Measurements from ENCODE around the gene GLRX5.
"Not testable (repeated sequence)": the region's sequence is repeated elsewhere in the genome, so short reads cannot be mapped to it uniquely, and the experiment has no call there.

The GLRX5 gene

DNA sequence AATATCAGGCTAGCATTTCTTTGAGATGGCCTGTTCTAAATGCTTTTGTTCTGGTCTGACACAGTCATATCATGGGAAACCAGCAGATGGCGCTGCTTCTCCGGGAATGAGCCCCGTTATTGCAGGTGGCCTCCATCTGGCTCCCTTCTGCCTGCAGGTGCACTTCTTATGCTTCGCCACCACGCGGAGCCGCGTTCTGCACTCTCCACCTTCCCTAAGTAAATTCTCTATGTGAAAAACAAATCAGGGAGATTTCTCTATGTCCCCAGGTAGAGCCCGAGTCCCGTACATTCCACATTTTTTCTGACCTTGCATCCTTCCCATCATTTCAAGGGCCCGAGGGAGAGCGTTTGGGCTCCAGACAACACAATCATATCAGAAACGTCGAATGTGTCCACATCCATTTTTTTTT lies 26.2 kb downstream of the GLRX5 start:
- DNase-seq = no peak

DNA sequence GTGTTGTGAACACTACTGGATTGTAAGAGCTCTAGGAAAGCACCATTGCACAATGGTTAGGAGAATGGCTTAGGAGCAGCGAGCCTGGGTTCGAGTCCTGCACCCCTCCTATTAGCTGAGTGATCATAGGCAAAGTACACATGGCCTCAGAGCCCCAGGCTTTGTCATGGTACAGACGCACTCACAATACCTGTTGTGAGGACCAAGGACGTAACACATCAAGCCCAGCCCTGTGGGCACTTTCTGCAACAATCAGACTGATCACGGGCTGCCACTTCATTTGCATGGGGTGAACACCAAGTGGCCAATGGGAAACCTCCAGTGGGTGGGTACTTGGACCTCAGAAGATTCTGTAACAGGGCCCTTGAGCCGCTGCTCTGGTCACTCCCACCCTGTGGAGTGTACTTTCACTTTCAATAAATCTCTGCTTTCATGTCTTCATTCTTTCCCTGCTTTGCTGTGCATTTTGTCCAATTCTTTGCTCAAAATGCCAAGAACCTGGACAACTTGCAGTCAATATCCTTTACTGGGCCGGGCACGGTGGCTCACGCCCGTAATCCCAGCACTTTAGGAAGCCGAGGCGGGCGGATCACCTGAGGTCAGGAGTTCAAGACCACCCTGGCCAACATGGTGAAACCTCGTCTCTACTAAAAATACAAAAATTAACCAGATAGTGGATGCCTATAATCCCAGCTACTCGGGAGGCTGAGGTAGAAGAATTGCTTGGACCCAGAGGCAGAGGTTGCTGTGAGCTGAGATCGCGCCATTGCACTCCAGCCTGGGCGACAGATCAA lies 28.2 kb downstream of the GLRX5 start:
- no peak for DNase-seq

DNA sequence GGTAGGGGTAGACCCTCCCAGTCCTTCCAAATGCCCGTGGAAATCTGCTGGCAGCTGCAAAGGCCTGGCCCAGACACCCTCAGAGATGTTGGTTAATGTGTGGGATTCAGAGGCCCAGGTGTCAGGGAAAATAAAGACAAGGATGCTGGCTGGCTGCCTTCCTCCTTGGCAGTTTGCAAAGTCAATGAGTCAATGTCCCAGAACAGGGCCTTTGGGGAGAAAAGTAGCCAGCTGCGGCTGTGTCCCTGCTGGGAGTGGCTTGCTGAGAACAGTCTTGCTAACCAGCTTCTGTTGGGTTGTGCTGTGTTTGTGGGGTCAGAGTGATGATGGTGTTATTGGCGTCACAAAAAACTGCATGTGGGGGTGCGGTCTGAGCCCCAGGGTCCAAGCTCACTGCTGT lies 29.2 kb downstream of the GLRX5 start:
- no peak for DNase-seq

DNA sequence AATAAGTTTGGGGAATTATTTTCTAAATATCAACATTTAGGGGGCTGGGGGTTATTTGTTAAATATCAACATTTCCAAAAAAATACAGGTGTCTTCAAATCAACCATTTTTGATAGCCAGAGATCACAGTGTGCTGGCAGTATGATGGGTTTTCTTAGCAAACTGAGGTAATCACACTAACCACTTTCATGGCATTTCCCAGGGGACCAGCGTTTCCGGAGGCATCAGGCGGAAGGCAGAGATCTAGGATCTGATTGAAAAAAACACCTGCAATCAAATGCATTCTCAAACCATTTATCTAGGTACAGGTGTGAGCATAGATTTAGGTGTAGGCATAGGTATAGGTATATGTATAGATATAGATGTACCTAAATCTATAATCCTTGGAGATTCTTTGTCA lies 34.6 kb downstream of the GLRX5 start:
- no peak for DNase-seq

DNA sequence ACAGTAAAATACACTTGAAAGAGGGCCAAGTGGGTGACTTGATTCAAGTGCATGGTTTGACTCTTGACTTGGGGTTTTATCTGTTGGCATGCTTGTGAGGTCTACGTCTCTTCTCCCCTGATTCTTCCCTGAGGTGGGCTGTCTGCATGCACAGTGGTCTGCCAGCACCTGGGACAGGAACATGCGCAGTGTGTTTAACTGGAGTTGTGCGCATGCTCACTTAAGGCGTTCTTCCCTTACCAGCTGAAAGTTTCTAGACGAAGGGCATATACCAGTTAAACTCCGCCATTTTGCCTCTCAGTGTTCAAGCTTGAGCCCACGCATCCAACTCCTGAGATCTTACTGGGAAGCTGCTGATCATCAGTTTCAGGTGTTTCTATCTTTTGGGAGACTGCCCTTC lies 38.5 kb downstream of the GLRX5 start:
- no peak for DNase-seq

DNA sequence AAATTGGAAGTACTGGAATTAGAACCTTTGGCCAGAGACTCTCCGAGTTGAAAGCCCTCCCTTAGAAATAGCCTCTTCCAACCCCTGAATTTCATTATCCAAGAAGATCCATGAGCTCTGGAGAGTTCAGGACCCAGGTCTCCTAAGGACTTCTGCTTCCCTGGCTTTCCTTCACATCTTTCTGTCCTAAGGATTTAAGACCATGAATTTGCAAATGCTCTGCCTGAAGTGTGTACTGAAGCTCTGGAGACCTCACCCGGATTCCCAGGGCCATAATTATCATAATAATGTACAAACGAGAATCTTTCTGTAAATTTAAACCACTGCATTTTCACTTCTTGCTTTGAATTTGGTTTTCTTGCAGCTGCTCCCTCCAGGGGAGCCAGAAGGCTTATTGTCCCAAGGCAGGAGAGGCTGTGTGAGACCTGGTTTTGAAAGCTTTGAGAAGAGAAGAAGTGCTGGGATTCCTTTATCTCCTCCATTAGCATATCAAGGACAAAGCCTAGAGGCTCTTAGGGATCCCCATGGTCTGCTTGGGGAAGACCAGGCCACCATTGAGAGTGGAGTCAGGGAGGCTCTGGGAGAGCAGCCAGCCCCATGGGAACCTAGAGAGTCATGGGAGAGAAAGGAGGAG lies 41.1 kb downstream of the GLRX5 start:
- no peak for DNase-seq

DNA sequence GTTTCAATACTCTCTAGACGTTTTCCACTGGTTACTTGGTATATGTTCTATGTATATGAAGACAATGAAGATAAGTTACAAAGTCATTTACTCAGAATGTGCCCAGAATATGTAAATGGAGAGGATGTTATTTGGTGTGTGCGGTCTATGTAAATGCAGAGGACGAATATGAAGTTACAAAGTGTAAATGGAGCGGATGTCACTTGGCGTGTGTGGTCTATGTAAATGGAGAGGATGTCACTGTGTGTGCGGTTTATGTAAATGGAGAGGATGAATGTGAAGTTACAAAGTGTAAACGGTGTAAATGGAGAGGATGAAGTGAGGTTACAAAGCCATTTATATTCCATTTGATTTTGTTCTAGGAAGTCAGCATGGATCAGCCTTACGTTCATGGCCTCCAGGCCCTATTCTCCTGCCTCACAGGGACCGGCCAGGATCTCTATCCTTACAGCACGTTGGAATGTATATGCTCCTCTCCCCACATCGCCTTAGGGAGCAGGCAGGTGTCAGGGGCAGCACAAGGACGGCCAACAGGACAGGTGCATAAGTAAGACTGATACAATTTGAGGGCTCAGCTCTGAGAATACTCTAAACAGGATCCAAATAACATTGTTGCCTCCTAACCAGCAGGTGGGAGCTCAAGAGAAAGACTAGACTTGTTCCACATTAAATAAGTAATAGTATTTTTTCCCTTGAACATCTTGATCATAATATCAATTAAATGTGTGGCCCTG lies 42.4 kb downstream of the GLRX5 start:
- DNase-seq = no peak

DNA sequence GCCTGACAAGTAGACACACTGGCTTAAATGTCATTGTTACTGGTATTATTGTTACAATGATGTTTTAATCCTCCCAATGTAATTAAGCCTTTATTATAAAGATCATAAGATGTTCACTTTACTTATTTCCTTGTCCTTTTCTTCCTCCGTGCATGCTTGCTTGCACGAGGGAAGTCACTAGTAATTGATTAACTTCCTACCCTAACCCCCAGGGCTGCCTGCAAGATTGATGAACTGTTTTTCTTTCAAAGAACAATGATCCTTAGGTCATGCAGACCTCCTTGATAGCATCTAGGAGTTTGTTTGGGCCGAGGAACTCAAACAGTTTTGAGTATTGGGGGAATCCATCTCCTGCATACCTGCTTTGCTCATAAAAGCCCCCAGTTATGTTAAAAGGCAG lies 43.0 kb downstream of the GLRX5 start:
- DNase-seq = no peak

DNA sequence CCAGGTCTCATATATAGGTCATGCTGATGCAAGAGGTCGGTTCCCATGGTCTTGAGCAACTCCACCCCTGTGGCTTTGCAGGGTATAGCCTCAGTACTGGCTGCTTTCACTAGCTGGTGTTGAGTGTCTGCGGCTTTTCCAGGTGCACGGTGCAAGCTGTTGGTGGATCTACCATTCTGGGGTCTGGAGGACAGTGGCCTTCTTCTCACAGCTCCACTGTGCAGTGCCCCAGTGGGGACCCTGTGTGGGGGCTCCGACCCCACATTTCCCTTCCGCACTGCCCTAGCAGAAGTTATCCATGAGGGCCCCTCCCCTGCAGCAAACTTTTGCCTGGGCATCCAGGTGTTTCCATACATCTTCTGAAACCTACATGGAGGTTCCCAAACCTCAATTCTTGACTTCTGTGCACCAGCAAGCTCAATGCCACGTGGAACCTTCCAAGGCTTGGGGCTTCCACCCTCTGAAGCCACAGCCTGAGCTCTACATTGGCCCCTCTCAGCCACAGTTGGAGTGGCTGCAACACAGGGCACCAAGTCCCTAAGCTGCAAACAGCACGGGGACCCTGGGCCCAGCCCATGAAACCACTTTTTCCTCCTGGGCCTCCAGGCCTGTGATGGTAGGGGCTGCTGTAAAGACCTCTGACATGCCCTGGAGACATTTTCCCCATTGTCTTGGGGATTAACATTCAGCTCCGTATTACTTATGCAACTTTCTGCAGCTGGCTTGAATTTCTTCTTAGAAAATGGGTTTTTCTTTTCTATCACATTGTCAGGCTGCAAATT lies 49.2 kb downstream of the GLRX5 start:
- not testable (repeated sequence) for DNase-seq

DNA sequence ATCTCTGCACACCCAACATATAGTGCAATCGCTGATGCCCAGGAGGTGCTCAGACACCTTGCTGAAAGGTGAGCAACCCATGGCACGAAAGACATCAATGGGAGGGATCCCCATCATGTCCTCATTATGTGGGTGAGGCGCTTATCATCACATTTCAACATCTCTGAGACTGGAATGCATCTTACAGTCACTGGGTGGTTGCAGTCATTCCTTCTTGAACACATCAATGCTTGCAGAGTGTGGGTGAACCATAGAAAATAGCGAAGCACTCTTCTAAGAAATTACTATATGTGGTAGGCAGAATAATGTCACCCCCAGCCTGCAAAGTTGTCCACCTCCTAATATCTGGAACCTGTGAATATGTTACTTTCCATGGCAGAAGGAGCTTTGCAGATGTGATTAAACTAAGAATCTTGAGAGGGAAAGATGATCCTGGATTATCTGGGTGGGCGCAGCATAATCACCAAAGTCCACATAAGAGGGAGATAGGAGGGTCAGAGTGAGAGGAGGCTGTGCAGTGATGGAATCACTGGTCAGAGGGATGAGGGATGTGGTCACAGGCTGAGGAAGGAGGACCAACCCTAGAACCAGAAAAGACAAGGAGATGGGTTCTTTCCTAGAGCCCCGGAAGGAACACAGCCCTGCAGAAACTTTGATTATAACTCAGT lies 51.2 kb downstream of the GLRX5 start:
- DNase-seq = no peak

DNA sequence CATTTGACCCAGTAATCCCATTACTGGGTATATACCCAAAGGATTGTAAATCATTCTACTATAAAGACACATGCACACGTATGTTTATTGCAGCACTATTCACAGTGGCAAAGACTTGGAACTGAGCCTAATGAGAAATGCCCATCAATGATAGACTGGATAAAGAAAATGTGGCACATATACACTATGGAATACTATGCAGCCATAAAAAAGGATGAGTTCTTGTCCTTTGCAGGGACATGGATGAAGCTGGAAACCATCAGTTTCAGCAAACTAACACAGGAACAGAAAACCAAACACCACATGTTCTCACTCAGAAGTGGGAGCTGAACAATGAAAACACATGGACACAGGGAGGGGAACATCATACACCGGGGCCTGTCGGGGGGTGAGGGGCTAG lies 56.3 kb downstream of the GLRX5 start:
- DNase-seq = not testable (repeated sequence)
